Kidney capillary endothelial cell (primary cell): ENCODE data around the gene SH3RF3.
"Not testable (repeated sequence)": the region's sequence is repeated elsewhere in the genome, so short reads cannot be mapped to it uniquely, and the experiment has no call there.

Experiments
- DNase-seq: peaks from one replicate; pipeline ENCODE4 v3.0.0-alpha.2; 2018; ENCODE audit warnings: low spot score

The SH3RF3 gene

GRCh38 chr2:109527079-109527478, 398.1 kb downstream of the SH3RF3 start:
- DNase-seq, result no peak

- no peak for DNase-seq
Observed at GRCh38 chr2:109527846-109528705, 399.1 kb downstream of the SH3RF3 start.

- DNase-seq, result no peak
Observed at GRCh38 chr2:109528811-109529501, 400.0 kb downstream of the SH3RF3 start.

- no peak for DNase-seq
Observed at GRCh38 chr2:109529532-109530449, 400.8 kb downstream of the SH3RF3 start.

- no peak for DNase-seq
Observed at GRCh38 chr2:109530712-109531111, 401.7 kb downstream of the SH3RF3 start.

- no peak for DNase-seq
Observed at GRCh38 chr2:109531221-109531620, 402.2 kb downstream of the SH3RF3 start.

- no peak for DNase-seq
Observed at GRCh38 chr2:109531896-109532727, 403.1 kb downstream of the SH3RF3 start.

GRCh38 chr2:109532728-109533076, 403.7 kb downstream of the SH3RF3 start:
- DNase-seq, result no peak

GRCh38 chr2:109533823-109534222, 404.8 kb downstream of the SH3RF3 start:
- no peak for DNase-seq

GRCh38 chr2:109535217-109535946, 406.4 kb downstream of the SH3RF3 start:
- DNase-seq, result no peak

GRCh38 chr2:109536556-109536955, 407.6 kb downstream of the SH3RF3 start:
- DNase-seq, result not testable (repeated sequence)

GRCh38 chr2:109537565-109538222, 408.7 kb downstream of the SH3RF3 start:
- DNase-seq, result no peak

- no peak for DNase-seq
Observed at GRCh38 chr2:109538546-109538945, 409.5 kb downstream of the SH3RF3 start.

GRCh38 chr2:109542384-109542783, 413.4 kb downstream of the SH3RF3 start:
- no peak for DNase-seq

- DNase-seq, result peak; percentile 62
Observed at GRCh38 chr2:109545828-109546713, 417.1 kb downstream of the SH3RF3 start.

GRCh38 chr2:109547280-109547679, 418.3 kb downstream of the SH3RF3 start:
- DNase-seq, result no peak

- DNase-seq, result no peak
Observed at GRCh38 chr2:109549016-109549590, 420.1 kb downstream of the SH3RF3 start.
